T-helper 2 cell (primary cell): Measurements from ENCODE around the gene ZNF326.
"Not testable (repeated sequence)": the region's sequence is repeated elsewhere in the genome, so short reads cannot be mapped to it uniquely, and the experiment has no call there.

Source experiments
- DNase-seq, 5 experiments: peaks; one replicate each; pipeline versions ENCODE4 v3.0.0 to v3.0.0-alpha.2; 2012 to 2022

The ZNF326 gene

GRCh38 chr1:89965193-89965768, 29.6 kb upstream of the ZNF326 start:
- no peak for DNase-seq

DNA sequence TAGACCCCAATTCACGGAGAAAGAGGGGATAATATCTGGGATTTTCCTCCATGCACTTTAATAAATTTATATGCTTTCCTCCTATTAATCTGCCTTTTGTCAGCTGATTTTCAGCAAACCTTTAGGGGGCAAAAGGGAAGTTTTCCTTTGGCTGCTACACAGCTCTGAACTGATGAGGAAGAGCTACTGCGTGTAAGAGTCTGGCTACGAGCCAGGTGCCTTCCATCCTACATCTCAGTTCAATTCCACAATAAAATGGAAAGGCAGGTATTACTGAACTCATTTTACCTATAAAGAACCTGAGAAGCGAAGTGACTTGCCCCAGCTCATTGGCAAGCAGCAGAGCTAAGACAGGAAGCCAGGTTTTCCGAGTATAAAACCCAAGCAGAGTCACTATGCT, 28.3 kb upstream of the ZNF326 start:
- no peak for DNase-seq

- DNase-seq, result no peak
Measured at GRCh38 chr1:89971600-89971999, 23.3 kb upstream of the ZNF326 start.

- DNase-seq, result no peak
Measured at GRCh38 chr1:89972024-89972423, 22.9 kb upstream of the ZNF326 start.

DNA sequence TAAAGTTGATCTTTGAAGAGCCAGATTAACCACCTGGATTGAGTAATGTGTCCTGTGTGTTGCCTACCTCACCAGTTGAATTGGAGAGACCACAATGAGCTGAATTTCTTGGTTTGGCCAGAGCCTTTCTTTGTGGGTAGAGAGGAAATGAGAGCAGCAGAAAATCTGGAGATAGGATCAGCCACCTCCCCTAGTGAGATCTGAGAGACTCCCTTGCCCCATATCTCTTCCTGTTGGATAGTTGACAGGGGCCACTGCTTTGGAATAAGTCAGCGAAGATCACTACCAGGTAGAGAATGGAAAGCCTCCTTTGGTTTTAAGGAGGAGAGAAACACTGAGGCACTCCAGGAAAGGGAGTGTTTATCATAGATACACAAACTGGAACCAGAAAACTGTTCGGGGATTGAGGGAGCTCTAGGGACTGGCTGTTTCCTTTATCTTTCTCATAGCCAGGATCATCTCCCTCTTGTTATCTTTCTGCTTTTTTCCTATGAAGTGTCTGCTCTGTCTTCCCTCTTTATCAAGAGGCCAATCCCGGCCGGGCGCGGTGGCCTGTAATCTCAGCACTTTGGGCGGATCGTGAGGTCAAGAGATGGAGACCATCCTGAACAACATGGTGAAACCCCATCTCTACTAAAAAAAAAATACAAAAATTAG, 21.3 kb upstream of the ZNF326 start:
- DNase-seq, result peak in 1 of 5 experiments; percentile 37

DNA sequence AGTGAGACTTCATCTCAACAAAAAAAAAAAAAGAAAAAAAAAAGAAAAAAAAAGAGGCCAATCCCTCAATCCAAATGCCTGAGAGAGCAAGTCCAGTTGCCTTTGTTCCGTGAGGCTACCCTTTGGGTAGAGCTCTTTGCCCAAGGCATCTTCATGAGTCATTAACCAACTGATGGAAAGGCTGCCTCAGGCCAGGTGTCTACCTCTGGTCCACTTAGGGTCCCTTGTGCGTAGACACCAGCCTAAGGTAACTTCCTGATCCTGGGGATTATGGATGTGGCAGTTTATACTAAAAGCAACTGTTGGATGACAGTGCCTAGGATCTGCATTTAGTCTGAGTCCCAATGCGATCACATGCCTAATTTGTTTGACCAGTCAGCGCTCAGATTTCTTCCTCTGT, 20.7 kb upstream of the ZNF326 start:
- DNase-seq, result no peak

GRCh38 chr1:89974696-89975470, 20.0 kb upstream of the ZNF326 start:
- DNase-seq, result no peak

DNA sequence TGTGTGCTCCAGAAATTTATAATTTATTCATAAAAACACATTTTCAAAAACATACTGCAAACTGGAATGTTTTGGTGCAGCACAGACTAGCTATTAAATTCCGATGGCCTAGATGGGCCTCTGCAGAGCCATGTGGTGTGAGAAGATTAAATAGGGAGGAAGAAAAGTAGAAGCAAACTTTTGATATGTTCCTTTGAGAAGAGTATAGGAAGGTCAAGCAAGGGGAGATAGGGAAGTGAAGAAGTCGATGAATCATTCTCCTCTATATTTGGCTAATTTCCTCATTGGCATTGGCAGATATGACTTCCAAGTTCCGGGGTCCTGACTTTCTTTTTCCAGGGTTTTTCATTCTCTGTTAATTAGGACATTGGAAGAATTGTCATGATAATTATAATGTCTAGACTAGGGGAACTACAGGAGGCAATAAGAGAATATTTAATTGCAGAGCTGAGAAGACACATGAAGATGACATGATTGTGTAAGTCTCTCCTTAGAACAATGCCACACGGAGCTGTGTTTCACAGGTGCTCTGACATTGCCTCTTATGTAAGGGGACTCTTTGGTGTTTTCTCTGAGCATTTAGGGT, 19.3 kb upstream of the ZNF326 start:
- no peak for DNase-seq

DNA sequence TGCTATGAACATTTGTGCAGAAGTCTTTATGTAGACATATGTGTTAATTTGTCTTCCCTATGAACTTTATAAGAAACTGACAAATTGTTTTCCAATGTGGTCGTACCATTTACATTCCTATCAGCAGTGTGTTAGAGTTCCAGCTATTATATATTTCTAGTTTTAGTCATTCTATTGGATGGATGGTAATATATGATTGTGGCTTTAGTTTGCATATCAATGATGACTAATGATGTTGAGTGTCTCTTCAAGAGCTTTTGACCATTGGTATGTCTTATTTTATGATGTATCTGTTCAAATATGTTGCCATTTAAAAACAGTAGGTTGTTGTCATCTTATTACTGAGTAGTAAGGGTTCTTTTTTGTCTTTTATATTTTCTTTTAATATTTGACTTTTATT, 16.2 kb upstream of the ZNF326 start:
- no peak for DNase-seq

GRCh38 chr1:89980605-89981004, 14.3 kb upstream of the ZNF326 start:
- no peak for DNase-seq

- DNase-seq, result not testable (repeated sequence)
Measured at GRCh38 chr1:89982846-89983245, 12.1 kb upstream of the ZNF326 start.

DNA sequence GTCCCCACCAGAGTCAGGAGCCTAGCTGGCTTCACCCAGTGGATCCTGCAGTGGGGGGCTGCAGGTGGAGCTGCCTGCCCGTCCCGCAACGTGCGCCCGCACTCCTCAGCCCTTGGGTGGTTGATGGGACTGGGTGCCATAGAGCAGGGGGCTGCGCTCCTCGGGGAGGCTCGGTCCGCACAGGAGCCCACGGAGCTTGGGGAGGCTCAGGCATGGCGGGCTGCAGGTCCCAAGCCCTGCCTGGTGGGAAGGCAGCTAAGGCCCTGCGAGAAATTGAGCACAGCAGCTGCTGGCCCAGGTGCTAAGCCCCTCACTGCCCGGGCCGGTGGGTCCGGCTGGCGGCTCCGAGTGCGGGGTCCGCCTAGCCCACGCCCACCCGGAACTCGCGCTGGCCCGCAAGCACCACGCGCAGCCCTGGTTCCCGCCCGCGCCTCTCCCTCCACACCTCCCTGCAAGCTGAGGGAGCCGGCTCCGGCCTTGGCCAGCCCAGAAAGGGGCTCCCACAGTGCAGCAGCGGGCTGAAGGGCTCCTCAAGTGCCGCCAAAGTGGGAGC, 10.3 kb upstream of the ZNF326 start:
- not testable (repeated sequence) for DNase-seq

GRCh38 chr1:89986020-89986419, 8.9 kb upstream of the ZNF326 start:
- no peak for DNase-seq

DNA sequence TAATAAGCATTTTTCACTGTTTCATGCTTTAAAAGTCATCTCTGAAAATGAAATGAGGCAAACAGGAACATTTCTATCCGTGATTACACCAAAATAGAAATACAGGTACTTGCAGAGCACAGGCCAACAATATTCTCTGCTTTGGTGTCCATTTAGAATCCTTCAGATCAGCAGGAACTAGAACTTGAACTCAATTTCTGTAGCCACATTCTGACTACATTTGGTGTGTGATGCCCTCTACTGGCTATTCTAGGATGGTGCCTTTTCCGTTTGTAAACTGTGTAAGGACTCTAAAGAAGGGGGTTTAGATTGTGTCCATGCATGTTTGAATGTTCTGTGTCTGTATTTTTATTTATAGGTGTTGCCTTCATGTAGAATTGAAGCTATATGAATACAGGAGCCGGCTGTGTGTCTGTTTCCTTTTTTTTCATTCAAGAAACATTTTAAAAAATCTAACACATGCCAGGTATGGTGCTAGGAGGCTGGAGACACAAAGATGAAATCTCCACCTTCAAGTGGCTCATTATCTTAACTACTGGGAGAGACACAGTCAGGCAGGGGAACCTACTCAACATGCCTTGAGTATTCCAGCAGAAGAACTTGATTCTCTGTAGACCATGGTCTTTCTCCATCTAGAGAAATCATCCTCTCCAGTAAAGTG, 7.6 kb upstream of the ZNF326 start:
- DNase-seq, result peak in 3 of 5 experiments; percentile 14 to 78 (median 32)

DNA sequence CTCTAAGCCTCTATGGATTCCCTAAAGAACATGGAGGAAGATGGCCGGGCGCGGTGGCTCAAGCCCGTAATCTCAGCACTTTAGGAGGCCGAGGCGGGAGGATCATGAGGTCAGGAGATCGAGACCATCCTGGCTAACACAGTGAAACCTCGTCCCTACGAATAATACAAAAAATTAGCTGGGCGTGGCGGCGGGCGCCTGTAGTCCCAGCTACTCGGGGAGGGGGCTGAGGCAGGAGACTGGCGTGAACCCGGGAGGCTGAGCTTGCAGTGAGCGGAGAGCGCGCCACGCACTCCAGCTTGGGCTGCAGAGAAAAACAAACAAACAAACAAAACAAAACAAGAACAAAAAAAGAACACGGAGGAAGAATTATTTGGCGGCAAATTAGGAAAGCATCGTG, 5.8 kb upstream of the ZNF326 start:
- no peak for DNase-seq

DNA sequence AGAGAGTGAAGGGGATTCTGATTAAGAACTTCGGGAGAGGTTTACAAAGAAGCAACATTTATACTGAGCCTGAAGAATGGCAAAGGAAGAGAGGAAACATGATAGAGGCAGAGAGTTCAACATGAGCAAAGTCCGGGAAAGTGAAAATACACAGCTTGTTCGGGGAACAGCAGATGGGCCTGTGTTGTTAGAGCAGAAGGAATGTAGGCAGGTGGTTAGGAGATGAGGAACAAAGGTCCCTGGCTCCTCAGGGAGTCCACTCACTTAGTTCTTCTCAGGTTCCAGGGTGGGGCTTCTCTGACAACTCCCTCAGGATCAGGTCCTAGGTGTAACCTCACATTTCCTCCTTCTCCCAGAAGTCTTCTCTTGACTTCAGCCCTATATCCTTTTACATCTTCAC, 5.1 kb upstream of the ZNF326 start:
- DNase-seq, result no peak

- DNase-seq, result no peak
Measured at GRCh38 chr1:89990976-89991831, 3.7 kb upstream of the ZNF326 start.

GRCh38 chr1:89993541-89993940, 1.4 kb upstream of the ZNF326 start:
- no peak for DNase-seq

DNA sequence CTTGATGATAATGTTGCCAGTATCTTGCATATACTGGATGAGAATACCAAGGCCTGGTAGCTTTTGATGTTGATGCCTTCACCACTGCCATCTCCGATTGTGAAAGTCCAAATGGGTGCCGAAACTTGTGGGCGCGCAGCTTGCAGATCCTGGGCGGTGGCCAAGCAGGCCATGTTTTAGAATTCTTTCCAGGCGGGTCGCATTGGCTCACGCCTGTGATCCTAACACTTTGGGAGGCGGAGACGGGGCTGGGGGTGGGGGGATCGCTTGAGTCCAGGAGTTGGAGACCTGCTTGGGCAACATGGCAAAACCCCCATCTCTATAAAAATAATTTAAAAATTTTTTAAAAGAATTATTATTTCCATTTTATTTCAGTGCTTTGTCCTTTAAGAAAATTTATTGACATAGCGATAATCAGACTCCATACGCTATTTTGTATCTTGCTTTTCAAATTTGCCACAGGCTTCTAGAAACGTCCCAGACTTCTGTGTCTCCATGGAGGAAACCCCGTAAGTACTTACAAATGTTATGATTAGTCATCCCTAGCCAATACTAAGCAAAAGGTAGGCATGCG, 592 bp upstream of the ZNF326 start:
- DNase-seq, result no peak

DNA sequence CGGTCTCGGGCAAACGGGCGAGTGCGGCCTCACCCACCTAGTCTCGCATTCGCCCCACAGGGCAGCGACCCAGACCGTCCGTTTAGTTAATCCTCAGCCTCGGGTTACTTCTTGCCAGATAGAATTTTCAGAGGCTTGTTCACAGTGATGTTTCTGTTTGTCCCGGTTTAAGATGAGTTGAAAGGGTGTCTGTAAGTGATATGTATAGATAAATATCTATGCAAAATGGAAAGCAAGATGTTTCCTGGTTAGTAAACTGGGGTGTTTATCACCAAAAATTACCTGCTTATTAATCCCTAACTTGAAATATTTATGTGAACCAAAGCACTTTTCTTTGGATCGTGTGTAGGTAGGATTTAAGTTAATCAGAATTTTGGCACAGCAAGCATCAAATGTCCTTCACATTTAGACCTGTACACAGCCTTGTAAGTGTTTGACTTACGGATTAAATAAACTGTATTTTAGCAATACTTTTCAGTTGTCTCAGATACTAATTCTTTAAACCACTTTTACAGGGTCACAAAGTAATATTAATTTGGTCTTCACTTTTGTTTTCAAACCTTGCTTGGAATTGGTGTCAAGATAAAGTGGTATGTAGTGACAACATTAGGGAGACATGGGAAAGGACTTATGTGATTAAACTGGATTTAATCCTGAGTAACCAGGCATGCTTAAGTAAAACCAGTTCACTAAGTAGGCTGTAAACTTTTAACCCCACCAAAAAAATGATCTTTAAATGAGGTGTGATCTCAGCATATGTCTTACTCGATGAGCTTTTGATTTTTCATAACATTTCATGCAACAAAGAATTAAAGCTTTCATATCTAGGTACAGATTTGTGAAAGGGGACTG, 914 bp downstream of the ZNF326 start:
- DNase-seq, result peak in 1 of 5 experiments; percentile 56
